Stimulated activated CD8-positive, alpha-beta memory T cell treated with anti-CD3 and anti-CD28 coated beads, Interleukin-12 subunit alpha, Interleukin-12 subunit beta, amount 100 ng/mL, for 1 hour (primary cell): Measurements from ENCODE around the gene SLC29A2.

ENCODE experiments used
- DNase-seq: peaks from one replicate; pipeline ENCODE4 v3.0.0-alpha.2; 2020; ENCODE audit warnings: low read depth

Gene SLC29A2

DNA sequence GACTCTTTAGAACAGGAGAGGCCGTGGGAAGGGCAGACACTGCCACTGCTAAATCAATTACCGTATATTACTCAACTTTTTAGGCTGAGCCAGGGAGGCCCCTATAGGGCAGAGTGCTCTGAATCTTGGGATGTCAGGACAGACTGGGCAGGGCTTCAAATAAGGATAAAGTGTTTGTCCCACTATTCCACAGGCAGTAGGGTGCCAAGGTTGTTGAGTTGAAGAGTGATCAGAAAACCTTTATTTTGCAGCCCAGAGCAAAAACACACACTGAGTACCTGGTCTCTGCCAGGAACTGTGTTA, 22.5 kb downstream of the SLC29A2 start:
- no peak for DNase-seq

DNA sequence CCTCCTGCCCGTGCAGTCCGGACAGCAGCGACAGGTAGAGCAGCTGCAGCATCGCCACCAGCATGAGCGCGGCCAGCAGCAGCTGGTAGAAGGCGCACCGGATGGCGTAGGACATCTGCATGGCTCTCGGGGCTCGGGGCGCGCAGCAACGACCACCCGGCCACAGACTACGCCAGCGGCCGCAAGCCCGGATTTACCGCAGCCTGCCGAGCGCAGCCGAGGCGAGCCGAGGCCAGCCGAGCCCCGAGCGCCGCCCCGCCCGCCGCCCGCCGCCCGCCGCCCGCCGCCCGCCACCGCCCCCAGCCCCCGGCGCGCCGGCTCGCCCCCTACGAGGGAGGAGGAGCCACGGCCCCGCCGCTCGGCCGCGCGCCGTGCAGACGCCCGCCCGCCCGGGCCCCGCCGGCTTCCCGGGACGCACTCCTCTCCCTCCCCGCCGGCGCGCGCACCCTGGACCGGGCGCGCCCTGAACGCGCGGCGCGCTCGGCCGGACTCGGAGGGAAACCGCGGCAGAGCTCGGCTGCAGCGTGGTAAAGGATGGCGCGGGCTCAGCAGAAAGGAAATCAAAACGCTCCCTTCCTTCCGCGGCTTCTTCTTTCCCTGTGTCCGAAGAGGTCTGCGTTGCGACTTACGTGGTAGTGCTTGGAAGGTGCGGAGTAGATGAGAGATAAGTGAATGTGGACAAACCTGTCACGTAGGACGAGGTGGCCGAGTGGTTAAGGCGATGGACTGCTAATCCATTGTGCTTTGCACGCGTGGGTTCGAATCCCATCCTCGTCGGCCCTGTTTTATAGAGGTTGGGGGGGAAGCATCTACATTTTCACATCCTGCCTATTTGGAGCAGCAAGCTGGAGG, 23.9 kb downstream of the SLC29A2 start, which contains the start of gene B4GAT1:
Gene B4GAT1, minus strand, starts transcription at position 205 of the 852 bp plus-strand sequence. Its CDS starts 84 bp downstream, at position 121.
- peak; percentile 62 for DNase-seq

DNA sequence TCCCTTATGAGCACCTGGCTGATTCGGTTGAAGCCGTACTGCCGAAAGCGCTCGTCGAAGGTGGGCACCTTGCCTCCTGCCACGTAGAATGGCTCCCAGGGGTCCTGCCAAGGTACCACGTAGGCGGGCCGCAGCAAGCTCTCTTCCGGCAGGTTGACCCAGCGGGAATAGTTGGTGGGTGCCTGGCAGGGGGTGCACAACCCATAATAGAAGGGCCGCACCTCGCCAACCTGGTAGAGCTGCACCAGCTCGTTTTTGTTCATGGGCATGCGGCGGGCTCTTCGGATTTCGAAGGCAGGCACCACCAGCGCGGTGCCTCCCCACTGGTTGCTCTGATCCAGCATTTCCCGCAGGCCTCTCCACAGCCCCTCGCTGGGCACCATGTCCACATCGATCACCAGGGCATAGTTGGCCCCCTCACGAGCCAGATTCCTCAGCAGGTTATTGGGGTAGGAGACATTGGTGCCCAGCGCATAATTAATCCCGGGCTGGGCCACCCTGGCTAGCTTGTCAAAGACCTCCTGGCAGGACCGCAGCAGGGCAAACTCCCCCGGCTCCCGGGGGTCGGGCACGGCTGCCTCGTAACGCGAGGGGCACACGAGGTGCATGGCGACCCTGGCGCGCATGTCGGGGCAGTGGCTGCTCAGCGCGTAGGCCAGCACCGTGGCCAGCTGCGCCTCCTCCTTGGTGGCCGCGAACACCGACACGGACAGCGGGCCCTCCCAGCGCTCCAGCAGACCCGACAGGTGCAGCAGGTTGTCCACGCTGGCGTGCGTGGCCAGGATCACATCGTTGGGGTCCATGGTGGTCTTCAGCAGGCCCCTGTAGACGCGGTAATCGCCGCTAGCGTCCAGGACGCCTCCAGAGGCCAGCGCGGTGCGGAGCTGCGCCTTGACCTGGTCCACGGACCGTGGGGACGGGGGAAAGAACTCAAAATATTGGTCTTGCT, 24.8 kb downstream of the SLC29A2 start:
- no peak for DNase-seq

DNA sequence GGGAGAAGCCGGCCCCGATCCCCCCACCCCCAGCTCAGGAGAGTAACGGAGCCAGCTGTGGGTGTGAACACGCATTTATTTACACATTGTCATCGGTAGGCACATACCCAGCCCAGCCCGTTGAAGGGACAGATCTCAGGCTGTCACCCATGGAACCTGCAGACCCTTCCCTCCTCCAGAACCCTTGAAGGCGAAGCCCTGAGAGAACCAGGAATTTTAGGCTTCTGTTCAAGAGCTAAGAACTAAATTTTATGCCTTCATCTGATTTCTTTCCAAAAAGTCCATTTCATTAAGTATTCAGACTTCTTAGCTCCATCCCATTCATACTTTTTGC, 26.3 kb downstream of the SLC29A2 start:
- DNase-seq, result no peak

DNA sequence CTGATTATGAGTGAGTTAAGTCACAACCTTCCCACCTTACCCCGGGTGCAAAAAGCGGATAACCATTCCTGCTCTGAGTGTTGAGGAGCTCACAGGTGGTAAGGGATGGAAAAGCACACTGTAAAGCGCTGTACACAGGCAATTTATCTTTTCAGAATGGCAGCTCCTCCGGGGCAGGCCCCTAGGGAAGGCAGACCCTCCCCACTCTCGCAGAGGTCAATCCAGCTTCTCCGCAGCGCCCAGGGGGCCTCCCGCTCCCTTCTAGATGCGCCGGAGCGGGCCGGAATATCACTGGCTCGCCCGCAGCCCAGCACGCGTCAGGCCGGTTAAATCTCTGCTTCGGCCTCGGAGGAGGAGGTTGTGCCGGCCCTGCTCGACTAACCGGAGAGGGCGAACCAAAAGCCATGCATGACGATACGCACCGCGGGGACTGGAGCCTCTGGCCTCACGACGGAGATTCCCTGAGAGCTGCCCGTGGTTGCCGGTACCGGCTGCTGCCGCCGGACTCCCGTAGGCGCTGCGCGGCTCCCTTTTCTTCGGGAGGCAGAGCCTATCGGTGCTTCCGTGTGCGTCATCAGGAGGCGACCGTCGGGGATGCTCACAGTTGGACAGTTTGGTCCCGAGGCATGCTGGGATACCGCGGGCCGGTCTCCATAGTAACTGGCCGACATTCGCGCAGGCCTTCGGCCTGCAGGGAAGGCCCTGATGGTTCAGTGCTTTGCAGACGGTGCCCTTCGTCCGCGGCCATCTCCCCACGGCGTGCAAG, 26.8 kb downstream of the SLC29A2 start, which contains the start of gene BRMS1:
Gene BRMS1, minus strand, starts transcription at position 555 of the 766 bp plus-strand sequence. CDS start 2,870 bp downstream, outside the sequence.
- peak; percentile 95 for DNase-seq

DNA sequence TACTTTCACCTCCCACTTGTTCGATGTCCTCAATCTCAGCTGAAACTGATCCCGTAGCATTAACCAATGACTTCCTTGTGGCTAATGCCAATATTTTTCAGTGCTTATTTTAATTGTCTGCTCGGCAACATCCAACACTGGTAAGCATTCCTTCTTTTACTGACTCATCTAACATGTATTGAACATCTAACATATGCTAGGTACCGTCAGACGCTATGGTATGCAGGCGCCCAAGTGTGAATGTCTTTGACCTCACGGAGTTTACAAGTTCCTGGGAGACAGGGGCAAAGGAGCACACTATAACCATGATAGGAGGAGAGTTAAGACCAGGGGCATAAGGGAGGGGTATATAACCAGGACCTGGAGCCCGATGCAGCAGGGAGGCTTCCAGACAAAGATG, 28.4 kb downstream of the SLC29A2 start:
- no peak for DNase-seq

DNA sequence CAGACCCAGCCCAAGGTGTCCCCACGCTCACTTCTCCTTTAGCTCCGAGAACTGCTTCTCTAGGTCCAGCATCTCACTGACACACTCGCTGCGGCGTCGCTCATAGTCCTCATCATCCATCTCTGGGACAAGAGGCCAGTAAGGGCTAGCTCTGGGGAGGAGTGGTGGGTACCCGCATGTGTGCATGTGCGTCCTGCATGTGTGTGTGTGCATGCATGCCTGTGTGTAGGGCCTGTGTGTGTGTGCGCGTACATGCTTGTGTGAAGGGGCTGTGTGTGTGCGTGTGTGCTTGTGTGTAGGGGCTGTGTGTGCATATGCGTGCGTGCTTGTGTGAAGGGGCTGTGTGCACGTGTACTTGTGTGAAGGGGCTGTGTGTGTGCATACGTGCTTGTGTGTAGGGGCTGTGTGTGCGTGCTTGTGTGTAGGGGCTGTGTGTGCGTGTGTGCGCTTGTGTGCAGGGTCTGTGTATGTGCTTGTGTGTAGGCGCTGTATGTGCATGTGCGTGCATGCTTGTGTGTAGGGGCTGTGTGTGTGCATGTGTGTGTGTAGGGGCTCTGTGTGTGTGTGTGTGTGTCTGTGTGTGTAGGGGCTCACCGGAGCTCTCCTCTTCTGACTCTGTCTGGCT, 29.9 kb downstream of the SLC29A2 start:
- DNase-seq, result no peak

DNA sequence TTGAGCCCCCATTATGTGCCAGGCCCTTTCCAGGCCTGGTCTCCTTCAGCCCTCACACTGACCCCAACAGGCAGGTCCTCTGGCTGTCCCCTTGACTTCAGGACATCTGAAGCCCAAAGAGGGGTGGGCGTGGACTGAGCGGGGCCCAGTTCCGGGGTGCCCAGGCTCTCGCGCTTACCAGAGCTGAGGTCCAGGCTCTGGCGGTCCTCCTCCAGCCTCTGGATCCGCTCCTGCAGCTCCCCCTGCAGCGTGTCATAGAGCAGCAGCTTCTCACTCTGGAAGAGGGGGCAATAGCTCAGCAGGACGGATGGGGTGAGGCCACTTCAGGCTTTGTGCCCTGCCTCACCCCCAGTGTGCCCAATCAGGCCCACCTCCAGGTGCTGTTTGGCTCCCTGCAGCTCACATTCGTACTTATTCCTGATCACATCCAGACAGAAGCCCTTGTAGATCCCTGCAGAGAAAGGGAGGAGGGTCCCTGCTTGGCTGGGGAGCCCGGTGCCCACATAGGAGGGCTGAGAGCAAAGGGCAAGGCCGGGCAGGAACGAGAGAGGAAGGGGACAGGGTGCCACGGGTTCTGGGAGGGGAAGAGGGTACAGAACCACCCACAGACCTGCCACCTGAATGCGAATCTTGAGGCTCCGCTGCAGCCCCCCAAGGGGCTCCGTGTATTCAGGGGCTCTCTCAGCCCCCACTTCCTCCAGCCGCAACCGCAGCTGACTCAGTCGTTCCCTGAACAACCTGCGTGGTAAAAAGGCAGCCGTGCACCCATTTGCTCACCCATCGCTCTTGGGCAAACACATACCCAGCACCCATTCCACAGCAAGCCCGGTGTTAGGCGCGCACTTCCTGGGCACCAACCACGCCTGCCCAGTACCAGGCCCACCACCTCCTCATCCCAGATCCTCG, 30.7 kb downstream of the SLC29A2 start:
- DNase-seq, result no peak

DNA sequence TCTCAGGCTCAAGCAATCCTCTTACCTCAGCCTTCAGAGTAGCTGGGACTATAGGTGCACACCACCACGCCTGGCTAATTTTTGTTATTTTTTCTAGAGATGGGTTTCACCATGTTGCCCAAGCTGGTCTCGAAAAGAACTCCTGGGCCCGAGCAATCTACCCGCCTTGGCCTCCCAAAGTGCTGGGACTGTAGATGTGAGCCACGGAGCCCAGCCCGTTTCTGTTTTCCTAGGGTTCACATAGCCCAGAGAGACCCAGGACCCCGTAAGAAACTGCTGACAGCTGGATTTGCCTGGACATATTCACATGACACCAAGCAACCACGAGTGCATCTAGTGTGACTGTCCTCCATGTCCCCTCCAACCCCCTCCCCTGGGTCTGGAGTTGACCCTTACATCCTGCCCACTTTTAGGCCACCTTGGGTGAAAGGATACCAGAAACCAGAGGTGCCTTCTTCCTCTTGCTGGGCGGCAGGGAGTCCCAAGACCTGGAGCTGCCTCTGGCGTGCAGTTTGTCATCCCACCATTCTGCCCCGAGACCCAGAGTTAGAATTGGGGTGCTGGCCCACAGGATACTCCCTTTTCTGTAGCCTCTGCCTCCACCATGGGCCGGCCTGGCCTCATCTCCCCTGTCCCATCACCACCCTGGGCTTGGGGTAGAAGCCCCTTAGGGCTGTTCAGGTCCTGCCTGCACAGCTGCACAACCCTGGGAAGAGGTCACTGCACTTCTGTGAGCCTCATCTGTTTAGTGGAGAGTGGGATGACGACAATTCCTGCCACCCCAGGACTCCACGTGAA, 31.7 kb downstream of the SLC29A2 start:
- no peak for DNase-seq

DNA sequence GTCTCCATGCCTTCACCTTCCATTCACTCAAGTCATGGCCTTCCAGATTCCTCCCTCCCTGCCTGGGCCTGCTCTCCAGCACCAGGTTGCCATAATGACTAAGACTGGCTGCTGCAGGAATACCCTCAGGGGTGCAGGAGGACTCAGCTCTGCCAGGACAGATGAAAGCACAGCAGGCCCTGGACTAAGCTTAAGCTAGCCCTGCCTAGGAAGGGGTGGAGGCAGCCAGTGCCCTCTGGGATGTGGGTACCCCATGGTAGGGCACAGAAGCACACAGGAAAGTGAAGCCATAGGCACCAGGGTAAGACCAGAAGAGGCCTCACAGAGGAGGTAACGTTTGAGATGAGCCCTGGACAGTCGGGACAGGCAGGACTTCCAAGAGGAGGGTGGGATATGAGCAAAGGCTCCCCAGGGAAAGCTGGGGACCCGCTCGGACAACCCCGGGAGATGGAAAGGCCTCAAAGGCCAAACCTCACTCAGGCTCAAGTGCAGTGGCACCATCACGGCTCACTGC, 32.3 kb downstream of the SLC29A2 start:
- DNase-seq, result no peak

DNA sequence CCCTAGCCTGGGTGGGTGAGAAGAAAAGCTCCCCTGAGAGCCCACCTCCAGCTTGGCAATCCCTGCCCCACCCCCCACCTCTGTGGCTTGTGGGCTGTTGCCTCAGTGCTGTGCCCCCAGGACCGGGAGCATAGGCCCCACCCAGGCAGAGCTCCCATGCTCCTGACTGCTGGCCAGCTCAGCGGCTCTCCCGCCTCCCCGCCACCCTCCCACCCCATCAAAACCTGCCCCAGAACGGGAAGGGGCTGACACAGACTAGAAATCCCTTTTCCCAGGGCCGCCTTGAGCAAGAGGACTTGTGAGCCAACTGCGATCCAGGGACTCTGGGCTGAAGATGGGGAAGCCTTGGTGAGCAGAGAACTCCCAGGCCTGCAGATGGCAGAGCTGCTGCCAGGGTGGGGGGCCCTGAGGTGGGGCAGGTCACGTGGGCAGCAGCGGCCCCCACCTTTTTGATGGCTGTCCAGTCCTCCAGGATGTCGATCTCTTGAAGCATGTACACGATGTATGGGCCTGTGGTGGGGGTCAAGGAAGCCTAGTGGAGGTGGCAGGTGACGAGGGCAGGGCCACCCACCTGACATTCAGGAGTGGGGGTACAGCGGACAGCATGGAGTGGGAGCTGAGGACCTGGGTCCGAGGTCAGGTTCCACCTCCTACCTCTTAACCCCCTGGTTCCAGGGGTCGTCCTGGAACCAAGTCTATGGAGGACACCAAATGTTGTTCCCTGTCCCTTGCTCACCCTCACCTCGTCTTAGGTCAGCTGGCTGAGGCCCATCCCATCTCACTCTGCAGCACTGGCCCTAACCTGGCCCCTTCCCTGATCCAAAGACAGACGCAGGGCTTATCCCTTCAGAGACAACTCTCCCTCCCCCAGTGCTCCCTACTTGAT, 33.0 kb downstream of the SLC29A2 start:
- no peak for DNase-seq

DNA sequence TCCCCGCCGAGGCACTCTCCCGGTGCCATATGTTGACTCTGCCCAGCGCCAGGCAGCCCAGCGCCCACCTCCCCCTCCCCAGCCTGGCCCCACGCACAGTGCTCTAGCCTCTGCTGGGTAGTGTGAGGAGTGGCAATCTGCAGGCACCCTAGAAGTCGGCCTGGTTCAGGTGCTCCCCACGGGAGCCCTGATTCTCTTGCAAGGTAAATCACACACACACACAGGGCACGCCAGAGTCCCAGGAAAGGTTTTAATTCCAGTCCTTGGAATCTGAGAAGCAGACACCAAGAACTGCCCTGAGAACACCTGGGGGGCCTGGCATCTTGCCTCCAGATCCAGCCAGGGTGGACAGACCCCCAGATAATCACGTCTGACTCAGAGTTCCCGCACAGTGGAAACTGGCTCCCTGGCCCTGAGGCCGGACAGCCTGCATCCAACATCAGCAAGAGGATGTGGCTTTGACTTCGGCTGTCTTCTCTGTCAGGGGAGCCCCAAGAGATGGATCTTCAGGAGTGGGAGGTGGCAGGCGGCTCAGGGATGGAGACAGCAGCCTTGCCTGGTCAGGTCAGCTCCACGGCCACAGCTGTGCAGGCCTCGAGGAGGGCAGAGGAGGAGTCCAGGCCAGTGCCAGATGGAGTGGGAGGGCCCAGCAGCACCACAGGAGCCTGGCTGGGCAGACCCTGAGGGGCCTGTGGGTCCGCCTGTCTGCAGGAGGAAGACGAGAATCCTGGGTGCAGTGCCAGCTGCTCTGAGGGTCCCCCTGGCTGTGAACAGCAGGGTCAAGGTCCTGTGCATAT, 34.3 kb downstream of the SLC29A2 start:
- DNase-seq, result no peak

DNA sequence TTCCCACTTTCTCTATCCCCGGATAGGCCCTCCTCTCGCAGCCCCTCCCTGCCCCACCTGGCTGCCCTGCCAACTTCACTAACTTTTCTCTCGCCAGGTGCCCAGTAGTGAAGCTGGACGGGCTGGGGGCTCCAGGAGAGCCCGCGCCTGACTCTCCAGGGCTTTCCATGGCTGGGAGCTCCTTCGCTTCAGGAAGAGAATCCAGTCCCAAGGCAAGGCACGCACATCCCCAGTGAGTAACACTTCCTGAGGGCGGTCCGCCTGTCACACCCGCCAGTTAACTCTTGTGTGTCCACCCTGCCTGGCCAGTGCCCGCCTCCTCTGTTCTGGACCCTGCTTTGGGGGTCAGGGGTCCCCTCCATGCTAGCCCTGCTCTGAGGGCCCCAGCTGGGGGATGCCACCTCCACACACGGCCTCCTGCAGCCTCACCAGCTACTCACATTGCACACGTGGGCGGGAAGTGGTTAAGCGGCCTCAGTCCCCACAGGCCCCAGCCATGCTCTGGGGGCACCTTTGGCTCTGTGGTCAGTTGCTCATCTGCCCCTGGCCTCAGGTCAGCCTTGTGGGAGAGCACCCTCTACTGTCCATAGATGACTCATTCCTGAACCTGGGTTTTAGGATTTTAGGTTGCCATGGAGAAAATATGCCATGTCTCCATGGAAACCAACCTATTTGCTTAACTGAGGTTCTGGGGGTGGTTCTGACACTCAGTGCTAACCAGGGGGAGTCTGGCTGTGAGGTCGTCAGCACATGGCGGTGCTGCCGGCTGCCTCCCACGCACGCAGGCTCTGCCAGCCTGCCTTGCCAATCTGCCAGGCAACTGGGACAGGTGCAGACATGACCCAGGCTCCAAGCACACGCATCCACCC, 35.1 kb downstream of the SLC29A2 start, which contains the start of gene RIN1:
Gene RIN1, minus strand, starts transcription at position 201 of the 869 bp plus-strand sequence. Its CDS starts 32 bp downstream, at position 169.
- no peak for DNase-seq

DNA sequence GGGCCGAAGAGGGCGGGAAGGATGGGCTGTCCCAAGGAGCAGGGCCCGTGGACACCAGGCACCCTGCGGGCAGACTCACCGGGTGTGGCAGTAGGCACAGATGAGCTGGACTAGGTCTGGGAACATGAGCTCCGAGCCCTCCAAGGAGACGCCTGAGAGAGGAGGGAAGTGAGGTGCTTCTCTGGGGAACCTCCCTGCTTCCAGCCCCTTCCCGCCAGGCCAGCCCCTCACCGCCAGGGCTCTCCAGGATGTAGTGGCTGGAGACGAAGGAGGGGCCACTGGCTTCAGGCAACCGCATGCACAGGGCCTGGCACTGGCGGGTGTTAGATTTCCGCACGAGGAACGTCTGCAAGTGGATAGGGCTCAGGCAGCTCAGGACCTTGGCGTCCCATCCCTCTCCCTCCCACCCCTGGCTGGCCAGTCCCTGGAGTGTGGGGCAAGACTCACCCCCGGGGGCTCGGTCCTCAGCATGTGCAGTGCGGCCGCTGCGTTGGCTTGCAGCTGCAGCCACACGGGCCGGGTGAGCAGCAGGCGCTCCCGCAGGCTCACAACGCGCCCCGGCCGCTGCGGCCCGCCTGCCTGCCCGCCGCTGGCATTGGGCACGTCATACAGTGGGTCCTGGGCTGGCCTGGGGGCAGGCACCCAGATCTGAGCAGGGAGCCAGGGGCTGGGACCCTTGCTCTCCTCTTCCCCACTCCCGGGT, 35.9 kb downstream of the SLC29A2 start:
- no peak for DNase-seq

DNA sequence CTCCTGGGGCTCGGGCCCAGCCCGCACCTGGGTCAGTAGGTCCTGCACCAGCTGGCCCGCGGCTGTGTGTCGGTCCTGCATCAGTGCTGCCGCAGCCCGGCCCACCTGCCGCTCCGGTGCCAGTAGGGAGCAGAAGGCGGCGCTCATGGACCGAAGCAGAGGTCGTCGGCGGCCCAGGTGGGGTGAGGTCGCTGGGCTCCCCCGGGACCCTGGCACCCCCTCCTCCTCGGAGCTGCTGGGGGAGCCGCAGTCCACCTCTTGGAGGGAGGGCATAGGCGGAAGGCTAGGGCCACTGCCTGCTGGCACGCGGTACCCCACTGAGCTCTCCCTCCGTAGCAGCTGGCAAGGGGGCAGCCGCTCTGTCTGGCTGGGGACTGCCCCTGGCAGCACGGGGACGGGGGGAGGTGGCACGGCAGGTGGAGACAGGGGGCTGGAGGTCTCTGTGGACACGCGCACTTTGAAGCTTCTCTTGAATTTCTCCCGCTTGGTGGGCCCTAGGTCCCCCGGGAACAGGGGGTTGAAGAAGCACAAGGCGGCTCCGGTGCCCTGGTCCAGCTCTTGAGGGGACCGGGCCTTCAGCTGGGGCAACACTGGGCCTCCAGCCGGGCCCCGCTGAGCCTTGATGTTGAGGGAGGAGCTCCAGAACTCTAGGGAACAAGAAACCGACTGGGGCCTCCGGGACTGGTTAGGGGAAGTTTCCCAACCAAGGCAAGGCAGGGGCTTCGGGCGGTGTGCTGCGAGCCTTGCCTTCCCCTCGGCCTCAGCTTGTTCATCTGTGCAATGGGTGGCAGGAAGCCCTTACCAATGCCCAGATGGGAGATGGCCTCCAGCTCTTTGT, 36.7 kb downstream of the SLC29A2 start:
- DNase-seq, result no peak
